GM12878 (cell line): ENCODE results near the gene STK33. TPM values are rescaled to one million over a fixed set of nuclear protein-coding genes. Genes with fewer than 3 reads are reported as not detected.
A peak's percentile ranks its signal among the peaks of the same experiment; 100 is the strongest.

Experiments used
- ATAC-seq: fragments of 200-7000 bp; cut with Tn5 transposase; 3 replicates; pipeline ENCODE4 v1.9.1; 2020; ENCODE audit warnings: mild to moderate bottlenecking, moderate library complexity
- Bru-seq: library from RNA; stranded (reverse); fragments of 400-500 nt; gene quantifications from one replicate; lab custom pipeline; 2021; lab: Mats Ljungman, UMichigan
- BruChase-seq, 2 experiments: library from RNA; stranded (reverse); fragments of 400-500 nt; gene quantifications; one replicate each; lab custom pipeline; 2021; lab: Mats Ljungman, UMichigan
- BruUV-seq: library from RNA; stranded (reverse); fragments of 400-500 nt; replicated peaks from 2 replicates; lab custom pipeline; 2021; lab: Mats Ljungman, UMichigan
- CTCF ChIA-PET: fragments of 300-600 bp; sonication (Branson Sonifier 250); formaldehyde crosslinking; extraction: SDS; loops from one replicate; lab custom pipeline; 2021; ENCODE audit warnings: inconsistent platforms; lab: Yijun Ruan, JAX
- POLR2A ChIA-PET: fragments of 350-600 bp; formaldehyde crosslinking; extraction: SDS; loops from one replicate; lab custom pipeline; 2021; ENCODE audit warnings: inconsistent platforms; lab: Charles Lee
- RAD21 ChIA-PET: fragments of 300-600 bp; sonication (Branson Sonifier 250); formaldehyde crosslinking; loops from one replicate; lab custom pipeline; 2023; ENCODE audit warnings: antibody characterized with exemption; ENCODE audit not compliant: unreplicated experiment; lab: Charles Lee
- SMC1A ChIA-PET: fragments of 300-600 bp; sonication (Branson Sonifier 250); formaldehyde crosslinking; loops from one replicate; lab custom pipeline; 2023; ENCODE audit not compliant: unreplicated experiment, uncharacterized antibody; lab: Charles Lee
- DNase-seq: peaks from one replicate; pipeline ENCODE4 v3.0.0-alpha.2; 2011; ENCODE audit warnings: low read depth, low spot score
- FAIRE-seq: peaks from 3 replicates; lab custom pipeline; 2011; peaks lifted over from hg19 to GRCh38; lab: Jason Lieb, UNC
- H2AFZ ChIP-seq: 2 replicates; pipeline ENCODE4 v1.6.0; 2011; ENCODE audit warnings: low read depth, low read length, control low read depth; ENCODE audit not compliant: control insufficient read depth
- H3K27ac ChIP-seq: 2 replicates; pipeline ENCODE4 v1.5.1; 2011; ENCODE audit warnings: control low read depth; ENCODE audit not compliant: control insufficient read depth, insufficient read depth
- H3K27me3 ChIP-seq, 2 experiments: replicated peaks in 1 of 2; 2 replicates each; pipeline versions ENCODE4 v1.6.0 to v1.6.1; 2011; ENCODE audit warnings: low read length in 1 of 2; ENCODE audit not compliant: control insufficient read depth in 2 of 2, insufficient read depth in 2 of 2
- H3K36me3 ChIP-seq, 2 experiments: 2 replicates each; pipeline ENCODE4 v1.5.1; 2011; ENCODE audit warnings: low read length in 1 of 2; ENCODE audit not compliant: control insufficient read depth in 2 of 2, insufficient read depth in 2 of 2
- H3K4me1 ChIP-seq: 2 replicates; pipeline ENCODE4 v1.6.1; 2011; ENCODE audit warnings: mild to moderate bottlenecking, low read length, moderate library complexity, mixed read lengths; ENCODE audit not compliant: control insufficient read depth, insufficient read depth
- H3K4me2 ChIP-seq: 2 replicates; pipeline ENCODE4 v1.6.0; 2011; ENCODE audit warnings: control low read depth; ENCODE audit not compliant: control insufficient read depth, insufficient read depth
- H3K4me3 ChIP-seq: fragments of 200-600 bp; sonication (generic); 2 replicates; pipeline ENCODE4 v1.5.1; 2016
- H3K79me2 ChIP-seq: 2 replicates; pipeline ENCODE4 v1.6.0; 2011; ENCODE audit warnings: low read length; ENCODE audit not compliant: control insufficient read depth, insufficient read depth
- H3K9ac ChIP-seq: 2 replicates; pipeline ENCODE4 v1.8.0; 2011; ENCODE audit warnings: low read length, control low read depth, mixed read lengths; ENCODE audit not compliant: control insufficient read depth, insufficient read depth
- H3K9me3 ChIP-seq: replicated peaks from 3 replicates; pipeline ENCODE4 v1.5.1; 2011; ENCODE audit warnings: mild to moderate bottlenecking, low read length; ENCODE audit not compliant: control insufficient read depth, insufficient read depth
- H4K20me1 ChIP-seq: 2 replicates; pipeline ENCODE4 v1.6.0; 2011; ENCODE audit not compliant: control insufficient read depth, insufficient read depth
- CBX5 ChIP-seq: sonication (generic); IDR thresholded peaks from 2 replicates; pipeline ENCODE4 v1.6.1; 2016; ENCODE audit warnings: low read depth, moderate library complexity, mild to moderate bottlenecking, inconsistent platforms
- CREB1 ChIP-seq: IDR thresholded peaks from 2 replicates; pipeline ENCODE4 v1.6.1; 2012; ENCODE audit warnings: low read depth, mild to moderate bottlenecking, inconsistent platforms
- LARP7 ChIP-seq: fragments of 450-650 bp; IDR thresholded peaks from 2 replicates; pipeline ENCODE4 v1.6.1; 2017; ENCODE audit warnings: mild to moderate bottlenecking
- POLR2A ChIP-seq: IDR thresholded peaks from 2 replicates; pipeline ENCODE4 v1.6.1; 2011; ENCODE audit warnings: low read depth, mild to moderate bottlenecking, low read length
- RUNX3 ChIP-seq: IDR thresholded peaks from 2 replicates; pipeline ENCODE4 v1.6.1; 2012; ENCODE audit warnings: low read length, inconsistent platforms
- SUPT20H ChIP-seq: IDR thresholded peaks from 2 replicates; pipeline ENCODE4 v1.6.1; 2011; ENCODE audit warnings: low read depth, mild to moderate bottlenecking, low read length, moderate library complexity, borderline replicate concordance; ENCODE audit not compliant: control insufficient read depth
- TCF3 ChIP-seq: IDR thresholded peaks from 2 replicates; pipeline ENCODE4 v1.6.1; 2012; ENCODE audit warnings: low read depth, mild to moderate bottlenecking, low read length, borderline replicate concordance; ENCODE audit not compliant: insufficient read depth
- WRNIP1 ChIP-seq: IDR thresholded peaks from 2 replicates; pipeline ENCODE4 v1.6.1; 2011; ENCODE audit warnings: low read depth, low read length, improper control_type of control experiment, borderline replicate concordance
- ZNF207 ChIP-seq: fragments of 450-650 bp; IDR thresholded peaks from 2 replicates; pipeline ENCODE4 v1.6.1; 2014; ENCODE audit warnings: antibody characterized with exemption, mild to moderate bottlenecking, borderline replicate concordance
- WGBS: methylation state at CpG from one replicate; pipeline ENCODE4 v1.1.6; 2016; ENCODE audit warnings: low lambda C conversion rate; ENCODE audit not compliant: insufficient replicate concordance, insufficient coverage; ENCODE audit errors: missing lambda C conversion rate; 5-methylcytosine and 5-hydroxymethylcytosine counted together
- in situ Hi-C: fragments of 300-500 bp; cut with MboI; formaldehyde crosslinking; loops from 9 replicates; pipeline ENCODE4 v1.14.3; 2018; ENCODE audit warnings: mixed read lengths
- intact Hi-C: fragments of 100-400 bp; cut with micrococcal nuclease; formaldehyde crosslinking; loops from one replicate; pipeline ENCODE4 v1.14.2; 2022; ENCODE audit not compliant: unreplicated experiment
- long read RNA-seq, 2 experiments: library from polyadenylated mRNA; unstranded; transcript quantifications; one replicate each; pipeline ENCODE4 v2.0.0, GENCODE V29; 2019 to 2020
- polyA minus RNA-seq, 3 experiments: library from RNA; depleted of rRNA, polyadenylated mRNA; stranded (reverse); fragments of >200 nt; gene quantifications; 2 replicates each; pipeline ENCODE4 v1.2.3, GENCODE V29; 2011
- polyA plus RNA-seq, 11 experiments: library from polyadenylated mRNA; depleted of rRNA in 4 of 11; unstranded in 6 of 11; stranded (reverse) in 5 of 11; fragments of >200 nt; fragmentation: Nextera tagmentation in 4 of 11; fragmentation: Illumina TruSeq in 1 of 11; extraction: Ambion mirVana in 4 of 11; extraction: Trizol in 1 of 11; gene quantifications; 1 replicate in 1 of 11; 2 replicates in 10 of 11; pipeline versions ENCODE4 v1.2.1 to v1.2.3, GENCODE V29; 2011 to 2016; ENCODE audit warnings: inconsistent platforms in 2 of 11, missing spikeins in 2 of 11, low read depth in 1 of 11
- total RNA-seq, 4 experiments: library from RNA; depleted of rRNA in 3 of 4; stranded (reverse); fragments of >200 nt in 3 of 4; fragmentation: Illumina TruSeq in 1 of 4; extraction: Trizol in 1 of 4; gene quantifications; 2 replicates each; pipeline versions ENCODE4 v1.2.1 to v1.2.3, GENCODE V29; 2013 to 2021
- TF ChIP-seq, protein P1 (sequence below), 3 experiments: IDR thresholded peaks in 2 of 3; conservative IDR thresholded peaks in 1 of 3; 2 replicates each; pipeline ENCODE4 v1.5.1; 2011; ENCODE audit warnings: low read depth in 3 of 3, low read length in 3 of 3, mild to moderate bottlenecking in 3 of 3, control low read depth in 2 of 3, moderate library complexity in 2 of 3, inconsistent platforms in 1 of 3, mixed read lengths in 1 of 3; ENCODE audit not compliant: control insufficient read depth in 2 of 3, insufficient read depth in 1 of 3; ENCODE audit errors: extremely low read depth in 1 of 3
- TF ChIP-seq, protein P2 (sequence below): IDR thresholded peaks from 2 replicates; pipeline ENCODE4 v1.6.1; 2011; ENCODE audit warnings: borderline replicate concordance, low read depth, mild to moderate bottlenecking, moderate library complexity, mixed read lengths, low read length; ENCODE audit not compliant: insufficient read depth; ENCODE audit errors: extremely low read length
- TF ChIP-seq, protein P3 (sequence below): IDR thresholded peaks from 2 replicates; pipeline ENCODE4 v1.6.1; 2011; ENCODE audit warnings: low read depth, mild to moderate bottlenecking, low read length, moderate library complexity, borderline replicate concordance; ENCODE audit errors: extremely low read depth

STK33 gene
- total RNA-seq (2013; cell fraction: nucleolus; rRNA removed): 33.3 and 33.6 TPM in 2 replicates
- 13.2 and 17.7 TPM in 2 replicates for total RNA-seq (2014; rRNA removed)
- total RNA-seq (2014; rRNA removed; fragmentation: Illumina TruSeq; extraction: Trizol): 20.5 and 21.9 TPM in 2 replicates
- 18.3 and 20.0 TPM in 2 replicates for total RNA-seq (2021)
- 5.3 TPM for polyA plus RNA-seq (2011; ENCODE audit: low read depth)
- 16.3 and 25.0 TPM in 2 replicates for polyA plus RNA-seq (2011; rRNA removed)
- polyA plus RNA-seq (2011; cell fraction: cytosol; rRNA removed): 9.2 and 9.4 TPM in 2 replicates
- 22.5 and 31.0 TPM in 2 replicates for polyA plus RNA-seq (2011; cell fraction: nucleus; rRNA removed)
- 6.0 and 6.4 TPM in 2 replicates for polyA plus RNA-seq (2012)
- polyA plus RNA-seq (2014; fragmentation: Illumina TruSeq; extraction: Trizol): 27.3 and 36.2 TPM in 2 replicates
- polyA plus RNA-seq (2014; fragmentation: Nextera tagmentation; extraction: Ambion mirVana): 1 to 10 TPM; 5.2 to 8.3 TPM
- polyA plus RNA-seq (2014; rRNA removed): 16.6 and 17.9 TPM in 2 replicates
- polyA plus RNA-seq (2016; fragmentation: Nextera tagmentation; extraction: Ambion mirVana): 10 to 100 TPM; 23.3 to 24.3 TPM
- 7.7 and 8.0 TPM in 2 replicates for polyA minus RNA-seq (2011; rRNA and poly(A)+ RNA removed)
- 4.0 and 9.1 TPM in 2 replicates for polyA minus RNA-seq (2011; cell fraction: cytosol; rRNA and poly(A)+ RNA removed)
- polyA minus RNA-seq (2011; cell fraction: nucleus; rRNA and poly(A)+ RNA removed): 12.3 and 32.7 TPM in 2 replicates
- Bru-seq, nascent RNA: percentile 62 among the genes with signal in this experiment
- BruChase-seq, experiment 1, labeled RNA remaining after a 6-hour chase: percentile 78 among the genes with signal in this experiment
- BruChase-seq, experiment 2, labeled RNA remaining after a 2-hour chase: percentile 81 among the genes with signal in this experiment
- long read RNA-seq, experiment 1, partial matches to known transcripts: 4 of 16 reads
- long read RNA-seq, experiment 1, other reads (novel, unspliced or antisense): 12 of 16 reads
- long read RNA-seq, experiment 2, partial matches to known transcripts: 12 of 78 reads
- long read RNA-seq, experiment 2, other reads (novel, unspliced or antisense): 64 of 78 reads

DNA sequence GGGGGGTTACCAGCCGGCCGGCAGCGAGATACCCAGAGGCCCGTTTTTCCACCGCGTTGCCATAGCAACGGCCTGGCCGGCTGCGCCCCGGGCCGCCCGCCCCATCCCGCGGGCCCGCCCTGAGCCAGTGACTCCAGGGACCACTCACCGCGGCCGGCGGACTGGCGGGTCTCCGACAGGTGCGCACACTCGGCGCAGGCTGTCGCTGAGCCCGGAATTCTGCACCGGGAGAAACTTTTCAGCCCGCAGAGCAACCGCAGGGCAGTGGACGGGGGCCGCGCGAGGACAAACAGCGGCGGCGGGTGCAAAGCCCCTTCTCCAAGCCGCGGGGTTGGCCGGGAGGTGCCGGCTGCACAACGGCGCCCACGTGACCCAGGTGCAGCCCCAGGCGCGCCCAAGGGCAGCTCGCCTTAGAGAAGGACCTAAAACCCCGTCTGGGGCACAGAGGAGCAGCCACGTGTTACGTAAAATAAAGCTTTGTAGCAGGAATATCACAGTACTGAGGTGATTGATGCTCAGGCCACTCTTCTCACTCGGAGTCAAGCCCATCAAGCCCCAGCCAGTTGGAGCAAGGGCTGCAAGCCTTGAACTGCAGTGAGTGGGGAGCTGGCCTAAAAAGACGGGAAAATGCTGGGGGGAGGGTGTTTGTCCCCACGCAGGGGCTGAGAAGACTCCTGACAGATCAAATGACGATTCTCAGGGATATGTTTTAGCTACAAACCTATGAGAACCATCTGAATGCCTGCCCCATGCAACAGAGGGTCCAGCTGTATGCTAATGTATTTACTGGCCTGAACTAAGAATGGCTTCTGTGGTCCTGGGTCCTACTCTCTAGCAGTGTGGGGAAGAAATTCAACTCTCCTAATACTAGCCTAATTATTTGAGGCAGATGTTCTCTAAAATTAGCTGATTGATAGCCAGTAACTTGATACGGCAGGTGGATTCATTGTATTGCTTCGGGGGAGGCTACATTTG, at the start of gene STK33:
Gene STK33, minus strand, starts transcription at position 294 of the 975 bp plus-strand sequence. CDS start 119,323 bp downstream, outside the sequence.
- no peaks in the 10 kb centered on the region for H3K27me3 ChIP-seq
- in situ Hi-C loops (no loop called here), intact Hi-C loops (loop anchor here (10.0 kb wide), 1 partner anchor 221 kb away; a partner anchor contains a TSS)
- ChIA-PET POLR2A (interaction anchor here (0.5 to 1.0 kb wide), 5 partner anchors 9 to 573 kb away, joined by 3 read pairs; no protein-coding TSS in a partner anchor), SMC1A (interaction anchor here (0.7 to 2.2 kb wide), 10 partner anchors 9 to 365 kb away, joined by 3 to 17 read pairs (median 3); no protein-coding TSS in a partner anchor), RAD21 (interaction anchor here (0.7 to 2.5 kb wide), 11 partner anchors 9 to 392 kb away, joined by 3 to 17 read pairs (median 4); partner anchors contain the start of genes RPL27A, TMEM9B and TRIM66), CTCF (interaction anchor here (0.6 to 2.8 kb wide), 14 partner anchors 9 to 388 kb away, joined by 3 to 20 read pairs (median 4); no protein-coding TSS in a partner anchor)
- no peaks in the 10 kb centered on the region for H4K20me1 ChIP-seq
- H3K9ac ChIP-seq: peak within 1 kb of the TSS; percentile 83
- WGBS: 6% methylated on average over 33 of the region's 55 CpGs
- H3K79me2 ChIP-seq: peaks cover 14% of the 10 kb centered on the region
- peak within 1 kb of the TSS; percentile 84 for H3K27ac ChIP-seq
- H3K9me3 ChIP-seq: no peaks in the 10 kb centered on the region
- no peak for DNase-seq
- peak within 1 kb of the TSS; percentile 97 for H3K4me2 ChIP-seq
- peak; percentile 98 for ATAC-seq
- peak within 1 kb of the TSS; percentile 92 for H3K4me3 ChIP-seq
- FAIRE-seq: peak; percentile 27
- no peaks in the 10 kb centered on the region for H3K36me3 ChIP-seq
- peak within 1 kb of the TSS; percentile 97 for H2AFZ ChIP-seq
- no TSS peak for BruUV-seq
- peaks cover 3% of the 10 kb centered on the region; the same call in 1 of the 2 replicates for H3K4me1 ChIP-seq
- TF ChIP-seq LARP7: peak; percentile 90
- TF ChIP-seq SUPT20H: no peak
- TF ChIP-seq, protein P1, sequence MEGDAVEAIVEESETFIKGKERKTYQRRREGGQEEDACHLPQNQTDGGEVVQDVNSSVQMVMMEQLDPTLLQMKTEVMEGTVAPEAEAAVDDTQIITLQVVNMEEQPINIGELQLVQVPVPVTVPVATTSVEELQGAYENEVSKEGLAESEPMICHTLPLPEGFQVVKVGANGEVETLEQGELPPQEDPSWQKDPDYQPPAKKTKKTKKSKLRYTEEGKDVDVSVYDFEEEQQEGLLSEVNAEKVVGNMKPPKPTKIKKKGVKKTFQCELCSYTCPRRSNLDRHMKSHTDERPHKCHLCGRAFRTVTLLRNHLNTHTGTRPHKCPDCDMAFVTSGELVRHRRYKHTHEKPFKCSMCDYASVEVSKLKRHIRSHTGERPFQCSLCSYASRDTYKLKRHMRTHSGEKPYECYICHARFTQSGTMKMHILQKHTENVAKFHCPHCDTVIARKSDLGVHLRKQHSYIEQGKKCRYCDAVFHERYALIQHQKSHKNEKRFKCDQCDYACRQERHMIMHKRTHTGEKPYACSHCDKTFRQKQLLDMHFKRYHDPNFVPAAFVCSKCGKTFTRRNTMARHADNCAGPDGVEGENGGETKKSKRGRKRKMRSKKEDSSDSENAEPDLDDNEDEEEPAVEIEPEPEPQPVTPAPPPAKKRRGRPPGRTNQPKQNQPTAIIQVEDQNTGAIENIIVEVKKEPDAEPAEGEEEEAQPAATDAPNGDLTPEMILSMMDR (IDR thresholded peaks at IDR 0.05 in 2 of 3, conservative IDR thresholded peaks at IDR 0.05 in 1 of 3; ENCODE audit: control insufficient read depth in 2 of 3, extremely low read depth in 1 of 3, insufficient read depth in 1 of 3, low read depth in 3 of 3, low read length in 3 of 3): no peak
- 0 out of 2 replicates have a peak, but pooled peaks have one; percentile 39 for TF ChIP-seq ZNF207
- TF ChIP-seq, protein P2, sequence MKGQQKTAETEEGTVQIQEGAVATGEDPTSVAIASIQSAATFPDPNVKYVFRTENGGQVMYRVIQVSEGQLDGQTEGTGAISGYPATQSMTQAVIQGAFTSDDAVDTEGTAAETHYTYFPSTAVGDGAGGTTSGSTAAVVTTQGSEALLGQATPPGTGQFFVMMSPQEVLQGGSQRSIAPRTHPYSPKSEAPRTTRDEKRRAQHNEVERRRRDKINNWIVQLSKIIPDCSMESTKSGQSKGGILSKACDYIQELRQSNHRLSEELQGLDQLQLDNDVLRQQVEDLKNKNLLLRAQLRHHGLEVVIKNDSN: peak; percentile 94
- TF ChIP-seq RUNX3: peak; percentile 79
- TF ChIP-seq TCF3: 0 out of 2 replicates have a peak, but pooled peaks have one; percentile 13
- TF ChIP-seq, protein P3, sequence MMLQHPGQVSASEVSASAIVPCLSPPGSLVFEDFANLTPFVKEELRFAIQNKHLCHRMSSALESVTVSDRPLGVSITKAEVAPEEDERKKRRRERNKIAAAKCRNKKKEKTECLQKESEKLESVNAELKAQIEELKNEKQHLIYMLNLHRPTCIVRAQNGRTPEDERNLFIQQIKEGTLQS: peak; percentile 74; the same call in 1 of the 2 replicates
- peak; percentile 32; the same call in 1 of the 2 replicates for TF ChIP-seq CREB1
- TF ChIP-seq WRNIP1: no peak
- peak; percentile 68 for TF ChIP-seq POLR2A
- TF ChIP-seq CBX5: peak; percentile 68; the same call in 1 of the 2 replicates
